Stomach (tissue), 4 donors: ENCODE measurements around the gene IQGAP3.

Experiments used
- CTCF ChIP-seq, 7 experiments: fragments of 450-650 bp in 4 of 7; fragments of 200-600 bp in 3 of 7; sonication (generic) in 3 of 7; IDR thresholded peaks; one replicate each; pipeline ENCODE4 v1.5.1; 2016 to 2019; ENCODE audit warnings: antibody characterized with exemption in 7 of 7, control low read depth in 2 of 7, mild to moderate bottlenecking in 1 of 7
- EP300 ChIP-seq: sonication (generic); formaldehyde crosslinking; IDR thresholded peaks from one replicate; pipeline ENCODE4 v1.6.1; 2017; ENCODE audit warnings: antibody characterized with exemption

GRCh38 chr1:156584813-156585212 is 12.4 kb upstream of the IQGAP3 start:
- no peak for TF ChIP-seq CTCF (IDR thresholded peaks at IDR 0.05)
- no peak for TF ChIP-seq EP300
